ENCODE results near the gene CCDC201.

DNA sequence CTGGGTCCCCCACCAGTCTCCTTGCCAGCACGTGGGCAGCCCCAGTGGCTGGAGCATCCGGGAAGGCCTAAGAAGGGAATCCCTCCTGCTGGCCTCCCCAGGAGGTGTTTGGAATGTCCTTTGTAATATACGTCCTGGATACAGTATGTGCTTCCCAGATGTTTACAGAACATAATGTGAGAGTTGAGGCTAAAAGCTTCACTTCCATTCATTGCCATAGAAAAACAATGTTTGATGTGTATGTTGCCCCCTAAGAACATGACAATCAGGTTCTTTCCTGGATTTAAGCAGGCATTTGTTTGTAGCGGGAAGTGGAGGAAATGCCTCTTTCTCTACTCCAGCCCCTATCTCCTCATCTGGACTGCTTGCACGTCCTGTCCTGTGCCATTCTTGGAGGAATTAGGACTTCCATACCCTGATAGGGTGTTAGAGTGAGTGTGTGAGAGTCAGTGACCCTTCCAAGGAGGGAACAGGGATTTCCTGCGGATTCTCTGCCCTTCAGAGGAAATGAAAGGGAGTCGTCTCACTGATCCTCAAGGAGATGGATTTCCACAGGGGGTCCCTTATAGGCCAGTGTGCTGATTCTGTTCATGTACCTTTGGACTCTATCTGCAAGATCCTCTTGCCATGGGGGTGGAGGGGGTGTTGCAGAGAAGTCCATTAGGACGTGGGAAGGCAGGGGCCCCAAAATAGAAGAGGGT lies 16.6 kb upstream of the CCDC201 start:
- TF ChIP-seq, protein P1, sequence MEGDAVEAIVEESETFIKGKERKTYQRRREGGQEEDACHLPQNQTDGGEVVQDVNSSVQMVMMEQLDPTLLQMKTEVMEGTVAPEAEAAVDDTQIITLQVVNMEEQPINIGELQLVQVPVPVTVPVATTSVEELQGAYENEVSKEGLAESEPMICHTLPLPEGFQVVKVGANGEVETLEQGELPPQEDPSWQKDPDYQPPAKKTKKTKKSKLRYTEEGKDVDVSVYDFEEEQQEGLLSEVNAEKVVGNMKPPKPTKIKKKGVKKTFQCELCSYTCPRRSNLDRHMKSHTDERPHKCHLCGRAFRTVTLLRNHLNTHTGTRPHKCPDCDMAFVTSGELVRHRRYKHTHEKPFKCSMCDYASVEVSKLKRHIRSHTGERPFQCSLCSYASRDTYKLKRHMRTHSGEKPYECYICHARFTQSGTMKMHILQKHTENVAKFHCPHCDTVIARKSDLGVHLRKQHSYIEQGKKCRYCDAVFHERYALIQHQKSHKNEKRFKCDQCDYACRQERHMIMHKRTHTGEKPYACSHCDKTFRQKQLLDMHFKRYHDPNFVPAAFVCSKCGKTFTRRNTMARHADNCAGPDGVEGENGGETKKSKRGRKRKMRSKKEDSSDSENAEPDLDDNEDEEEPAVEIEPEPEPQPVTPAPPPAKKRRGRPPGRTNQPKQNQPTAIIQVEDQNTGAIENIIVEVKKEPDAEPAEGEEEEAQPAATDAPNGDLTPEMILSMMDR (IDR thresholded peaks at IDR 0.05; ENCODE audit: low read length), result no peak
- TF ChIP-seq EZH2 (IDR thresholded peaks at IDR 0.05; ENCODE audit: borderline replicate concordance, low read length), result no peak

Data from OCI-LY1 (cell line).